NAMALWA (cell line): ENCODE measurements around the gene CBX1.
A peak's percentile ranks its signal among the peaks of the same experiment; 100 is the strongest.

Experiments
- DNase-seq: peaks from one replicate; pipeline ENCODE4 v3.0.0-alpha.2; 2015; ENCODE audit warnings: low spot score

CBX1 gene

GRCh38 chr17:48025904-48026501, 75.3 kb downstream of the CBX1 start:
- DNase-seq: no peak

GRCh38 chr17:48025040-48025903, 76.0 kb downstream of the CBX1 start:
- peak; percentile 97 for DNase-seq

GRCh38 chr17:48024149-48025039, 76.9 kb downstream of the CBX1 start:
- peak; percentile 72 for DNase-seq

- DNase-seq: peak; percentile 91
Observed at GRCh38 chr17:48023400-48024148, 77.7 kb downstream of the CBX1 start.

- no peak for DNase-seq
Observed at GRCh38 chr17:48022901-48023300, 78.4 kb downstream of the CBX1 start.

- no peak for DNase-seq
Observed at GRCh38 chr17:48021934-48022333, 79.3 kb downstream of the CBX1 start.
